Measurements from ENCODE around the gene CACNA1C.

CACNA1C gene

GRCh38 chr12:2403221-2403976 lies 350.6 kb downstream of the CACNA1C start:
- no peak for DNase-seq

GRCh38 chr12:2405039-2405438 lies 352.3 kb downstream of the CACNA1C start:
- no peak for DNase-seq

GRCh38 chr12:2406903-2407302 lies 354.1 kb downstream of the CACNA1C start:
- no peak for DNase-seq

GRCh38 chr12:2408262-2408661 lies 355.5 kb downstream of the CACNA1C start:
- no peak for DNase-seq

- no peak for DNase-seq
Observed at GRCh38 chr12:2409656-2410265, 357.0 kb downstream of the CACNA1C start.

- DNase-seq = no peak
Observed at GRCh38 chr12:2410496-2410895, 357.7 kb downstream of the CACNA1C start.

- no peak for DNase-seq
Observed at GRCh38 chr12:2411011-2411410, 358.2 kb downstream of the CACNA1C start.

GRCh38 chr12:2411616-2412304 lies 359.0 kb downstream of the CACNA1C start:
- no peak for DNase-seq

GRCh38 chr12:2412305-2412643 lies 359.5 kb downstream of the CACNA1C start:
- DNase-seq = no peak

- no peak for DNase-seq
Observed at GRCh38 chr12:2413301-2413700, 360.5 kb downstream of the CACNA1C start.

GRCh38 chr12:2413999-2414792 lies 361.4 kb downstream of the CACNA1C start:
- DNase-seq = no peak

- DNase-seq = no peak
Observed at GRCh38 chr12:2414810-2415567, 362.2 kb downstream of the CACNA1C start.

GRCh38 chr12:2415568-2415944 lies 362.8 kb downstream of the CACNA1C start:
- no peak for DNase-seq

GRCh38 chr12:2416158-2416557 lies 363.4 kb downstream of the CACNA1C start:
- no peak for DNase-seq

GRCh38 chr12:2417481-2418160 lies 364.8 kb downstream of the CACNA1C start:
- DNase-seq = no peak

- DNase-seq = no peak
Observed at GRCh38 chr12:2418579-2418978, 365.8 kb downstream of the CACNA1C start.

- DNase-seq = no peak
Observed at GRCh38 chr12:2422591-2422990, 369.8 kb downstream of the CACNA1C start.

GRCh38 chr12:2429032-2429431 lies 376.2 kb downstream of the CACNA1C start:
- DNase-seq = no peak

GRCh38 chr12:2431810-2432209 lies 379.0 kb downstream of the CACNA1C start:
- no peak for DNase-seq

GRCh38 chr12:2432856-2433255 lies 380.1 kb downstream of the CACNA1C start:
- DNase-seq = no peak

- DNase-seq = no peak
Observed at GRCh38 chr12:2435511-2435910, 382.7 kb downstream of the CACNA1C start.

All from stimulated activated CD4-positive, alpha-beta T cell treated with anti-CD3 and anti-CD28 coated beads, Interleukin-2, amount 100 ng/mL, for 48 hours (primary cell).